GM13977 (cell line): ENCODE results near the gene CERS3.

Source experiments
- DNase-seq: peaks from one replicate; pipeline ENCODE4 v3.0.0; 2012; ENCODE audit warnings: low spot score
- CTCF ChIP-seq: IDR thresholded peaks from 2 replicates; pipeline ENCODE4 v1.5.1; 2012; ENCODE audit warnings: mild to moderate bottlenecking, control low read depth; ENCODE audit not compliant: insufficient read depth; ENCODE audit errors: extremely low read depth, missing control alignments
- in situ Hi-C: fragments of 300-500 bp; cut with MboI; formaldehyde crosslinking; loops from one replicate; pipeline ENCODE4 v1.12.0; 2022; ENCODE audit warnings: low sequenced_read_pairs, low pct_unique_long_range_greater_than_20kb, mixed read lengths, inconsistent platforms; ENCODE audit not compliant: unreplicated experiment

The CERS3 gene

GRCh38 chr15:100355342-100355741, 173.4 kb downstream of the CERS3 start:
- no peak for TF ChIP-seq CTCF
- no peak for DNase-seq
- in situ Hi-C loops: no loop called here

DNA sequence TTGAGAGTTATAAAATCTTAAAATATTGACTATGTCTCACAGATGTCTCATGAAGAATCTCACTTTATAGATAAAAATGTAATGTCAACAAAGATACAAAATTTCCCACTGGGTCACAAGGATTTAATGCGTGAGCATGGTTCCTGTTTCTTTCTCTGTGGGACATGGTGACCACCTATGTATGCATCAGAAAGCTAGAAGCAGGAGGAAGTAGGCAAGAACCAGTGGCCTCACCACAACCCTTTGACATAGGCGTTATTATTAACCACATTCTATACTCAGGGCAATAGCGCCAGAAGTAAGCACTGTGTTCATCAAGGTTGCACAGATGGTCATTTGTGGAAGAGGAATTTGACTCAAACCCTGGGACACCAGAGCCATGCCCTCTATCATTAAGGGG, 175.3 kb downstream of the CERS3 start:
- in situ Hi-C loops: no loop called here
- TF ChIP-seq CTCF: no peak
- DNase-seq: no peak

- in situ Hi-C loops: no loop called here
- no peak for TF ChIP-seq CTCF
- DNase-seq: no peak
Measured at GRCh38 chr15:100350434-100351226, 178.1 kb downstream of the CERS3 start.
